GM12875 (cell line): ENCODE results near the gene ST8SIA5.

ENCODE experiments used
- H3K4me3 ChIP-seq: one replicate; pipeline ENCODE4 v1.5.1; 2011; ENCODE audit warnings: low read depth, low read length, control low read depth
- TF ChIP-seq, protein P1 (sequence below): IDR thresholded peaks from 2 replicates; pipeline ENCODE4 v1.5.1; 2011; ENCODE audit warnings: low read depth, mild to moderate bottlenecking, control low read depth, inconsistent platforms, low read length, moderate library complexity, borderline replicate concordance; ENCODE audit not compliant: insufficient read depth

The ST8SIA5 gene

DNA sequence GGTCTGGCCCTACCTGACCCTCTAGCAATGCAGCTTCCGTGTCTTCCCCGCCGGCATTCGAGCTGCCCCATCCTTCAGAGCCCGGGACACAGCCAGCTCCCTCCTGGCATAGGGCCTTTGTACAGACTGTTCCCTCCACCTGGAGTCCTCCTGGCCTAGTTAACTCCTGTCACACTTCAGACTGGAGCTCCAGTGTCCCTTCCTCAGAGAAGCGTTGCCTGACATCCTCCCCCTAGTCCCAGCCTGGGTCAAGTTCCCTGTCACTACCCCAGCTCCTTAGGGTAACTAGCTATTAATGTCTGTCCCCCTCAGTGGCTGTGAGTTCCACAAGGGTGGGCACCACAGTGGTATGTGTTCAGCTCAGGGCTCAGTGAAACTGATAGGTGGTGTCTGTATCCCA, 54.4 kb downstream of the ST8SIA5 start:
- TF ChIP-seq, protein P1, sequence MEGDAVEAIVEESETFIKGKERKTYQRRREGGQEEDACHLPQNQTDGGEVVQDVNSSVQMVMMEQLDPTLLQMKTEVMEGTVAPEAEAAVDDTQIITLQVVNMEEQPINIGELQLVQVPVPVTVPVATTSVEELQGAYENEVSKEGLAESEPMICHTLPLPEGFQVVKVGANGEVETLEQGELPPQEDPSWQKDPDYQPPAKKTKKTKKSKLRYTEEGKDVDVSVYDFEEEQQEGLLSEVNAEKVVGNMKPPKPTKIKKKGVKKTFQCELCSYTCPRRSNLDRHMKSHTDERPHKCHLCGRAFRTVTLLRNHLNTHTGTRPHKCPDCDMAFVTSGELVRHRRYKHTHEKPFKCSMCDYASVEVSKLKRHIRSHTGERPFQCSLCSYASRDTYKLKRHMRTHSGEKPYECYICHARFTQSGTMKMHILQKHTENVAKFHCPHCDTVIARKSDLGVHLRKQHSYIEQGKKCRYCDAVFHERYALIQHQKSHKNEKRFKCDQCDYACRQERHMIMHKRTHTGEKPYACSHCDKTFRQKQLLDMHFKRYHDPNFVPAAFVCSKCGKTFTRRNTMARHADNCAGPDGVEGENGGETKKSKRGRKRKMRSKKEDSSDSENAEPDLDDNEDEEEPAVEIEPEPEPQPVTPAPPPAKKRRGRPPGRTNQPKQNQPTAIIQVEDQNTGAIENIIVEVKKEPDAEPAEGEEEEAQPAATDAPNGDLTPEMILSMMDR, result no peak
- H3K4me3 ChIP-seq, result no peak overlapping the region

DNA sequence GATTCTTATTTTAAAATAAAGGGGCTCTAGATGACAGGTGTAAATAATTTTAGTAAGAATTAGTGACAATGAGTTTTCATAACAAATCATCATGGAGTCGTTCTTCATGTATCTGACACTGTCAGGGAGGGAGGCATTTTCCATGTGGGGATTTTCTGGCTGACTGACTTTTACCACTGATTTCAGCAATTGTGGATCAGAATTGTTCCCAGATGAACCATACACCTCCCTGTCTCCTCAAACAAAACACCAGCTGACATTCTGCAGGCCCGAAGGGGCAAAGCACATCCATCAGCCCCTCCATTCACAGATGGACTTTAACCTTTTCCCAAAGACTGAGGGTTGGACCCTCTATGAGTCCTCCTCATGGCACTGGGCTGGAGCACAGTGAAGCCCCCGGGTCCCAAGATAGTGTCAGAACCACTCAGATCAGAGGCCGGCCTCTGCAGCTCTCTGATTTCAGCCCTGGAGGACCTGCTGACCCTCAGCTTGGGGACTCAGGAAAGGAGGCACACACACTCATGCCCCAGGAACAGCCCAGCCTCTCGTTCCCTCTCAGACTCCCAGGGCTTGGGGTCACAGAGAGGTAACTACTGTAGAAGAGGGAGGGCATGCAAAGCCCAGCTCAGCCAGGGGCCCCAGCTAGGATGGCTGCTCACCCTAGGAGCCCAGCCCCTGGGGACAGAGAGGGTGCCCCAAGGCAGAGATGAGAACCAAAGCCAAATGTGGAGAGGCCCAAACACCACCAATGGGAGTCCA, 56.6 kb downstream of the ST8SIA5 start:
- TF ChIP-seq, protein P1, result no peak
- H3K4me3 ChIP-seq, result no peak overlapping the region

DNA sequence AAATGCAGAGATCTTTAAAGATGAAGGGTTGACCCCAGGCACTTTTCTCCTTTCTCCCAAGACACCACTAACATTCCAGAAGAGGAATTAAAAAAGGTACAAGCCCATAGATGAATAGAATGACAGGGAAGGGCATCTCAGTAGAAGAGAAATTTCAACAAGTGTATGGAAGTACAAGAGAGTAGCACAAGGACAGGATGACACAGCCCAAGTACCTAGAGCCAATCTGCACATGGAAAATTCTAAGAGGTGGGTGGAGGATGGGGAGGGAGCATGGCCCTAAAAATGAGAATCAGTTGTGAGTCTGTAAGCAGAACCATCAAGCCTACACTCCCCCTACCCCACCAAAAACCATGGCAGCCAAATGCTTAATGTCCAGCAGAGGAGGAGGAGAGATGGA, 60.2 kb downstream of the ST8SIA5 start:
- TF ChIP-seq, protein P1, result no peak
- H3K4me3 ChIP-seq, result no peak overlapping the region

DNA sequence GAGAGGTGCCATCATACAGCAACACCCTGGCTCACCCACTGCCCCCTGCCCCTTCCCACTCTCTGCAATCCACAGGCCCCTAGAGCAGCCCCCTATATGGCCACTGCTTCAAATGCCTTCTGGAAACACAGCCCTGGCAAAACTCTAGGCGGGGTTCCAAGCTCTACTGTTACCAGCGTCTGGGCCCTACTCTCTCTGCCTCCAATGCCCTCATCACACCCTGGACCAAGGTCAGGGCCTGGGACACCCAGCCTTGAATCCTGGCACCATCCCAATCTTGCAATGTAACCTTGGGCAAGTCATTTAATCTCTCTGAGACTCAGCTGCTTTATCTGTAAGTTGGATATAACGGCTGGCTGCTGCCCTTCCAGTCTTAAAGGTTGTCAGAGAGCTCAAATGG, 60.6 kb downstream of the ST8SIA5 start:
- TF ChIP-seq, protein P1, result no peak
- no peak overlapping the region for H3K4me3 ChIP-seq

DNA sequence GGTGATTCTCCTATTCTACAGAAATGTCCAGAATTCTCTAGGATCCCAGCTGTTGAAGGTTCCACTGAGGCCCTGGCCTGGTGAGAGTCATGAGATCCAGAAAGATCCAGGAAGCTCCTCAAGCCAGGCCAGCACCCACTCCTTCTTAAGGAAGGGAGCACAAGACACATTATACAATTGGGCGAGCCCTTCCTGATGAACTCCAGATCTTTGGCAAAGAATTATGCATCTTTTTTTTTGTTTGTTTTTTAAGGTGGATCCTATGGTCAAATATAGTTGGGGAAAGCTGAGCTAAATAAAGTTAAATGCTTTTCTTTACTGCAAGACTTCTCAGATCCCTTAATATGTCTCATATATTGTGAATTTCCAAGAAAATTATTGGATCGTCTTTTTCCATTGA, 62.9 kb downstream of the ST8SIA5 start:
- no peak overlapping the region for H3K4me3 ChIP-seq
- TF ChIP-seq, protein P1, result no peak

DNA sequence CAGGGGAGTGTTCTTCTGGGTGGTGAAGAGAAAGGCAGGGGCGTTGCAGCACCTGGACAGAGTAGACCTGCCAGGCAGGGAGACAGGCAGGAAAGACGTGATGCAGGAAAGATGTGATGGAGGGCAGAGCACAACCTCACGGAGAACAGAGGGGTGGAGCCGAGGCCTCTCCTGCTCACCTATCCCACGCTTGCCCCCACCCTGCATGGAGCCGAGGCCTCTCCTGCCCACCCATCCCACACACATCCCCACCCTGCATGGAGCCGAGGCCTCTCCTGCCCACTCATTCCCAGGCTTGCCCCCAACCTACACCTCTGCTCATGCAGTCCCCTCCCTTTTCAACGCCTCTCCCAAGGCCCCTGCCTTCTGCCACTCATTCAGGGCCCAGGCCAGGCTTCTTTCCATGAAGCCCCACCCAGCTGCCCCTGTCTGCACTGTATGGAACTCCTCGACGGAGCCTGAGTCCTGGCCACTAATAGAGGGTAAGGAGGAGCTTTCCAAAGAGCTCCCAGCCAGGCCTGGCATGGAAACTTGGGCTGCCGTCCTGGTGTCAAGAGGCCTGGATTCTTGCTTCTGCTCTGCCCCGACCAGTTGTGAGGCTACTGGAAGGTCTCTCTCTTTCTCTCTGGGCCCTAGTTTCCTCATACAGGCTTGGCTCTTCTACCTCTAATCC, 67.9 kb downstream of the ST8SIA5 start:
- TF ChIP-seq, protein P1, result no peak
- H3K4me3 ChIP-seq, result no peak overlapping the region

DNA sequence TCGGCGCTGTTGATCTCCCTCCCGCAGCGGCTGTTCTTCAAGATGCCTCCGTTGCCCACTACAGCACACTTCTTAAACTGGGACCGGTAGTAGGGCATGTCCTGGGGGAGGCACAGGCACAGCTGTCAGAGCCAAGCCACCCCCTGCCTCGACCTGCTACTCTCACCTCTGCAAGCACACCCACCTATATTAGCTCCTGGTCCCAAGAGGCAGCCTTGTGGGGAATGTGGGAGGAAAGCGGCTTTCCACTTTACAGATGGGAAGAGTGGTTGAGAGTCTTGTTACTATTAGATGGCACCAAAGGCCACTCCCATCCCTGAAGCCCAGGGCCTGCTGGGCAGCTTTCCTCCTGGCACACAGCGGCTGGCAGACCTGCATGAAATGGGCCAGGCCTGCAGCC, 70.7 kb downstream of the ST8SIA5 start:
- TF ChIP-seq, protein P1, result no peak
- H3K4me3 ChIP-seq, result no peak overlapping the region
